ENCODE results near the gene CEP170B.

CEP170B gene

GRCh38 chr14:104927901-104928300 lies 62.8 kb downstream of the CEP170B start:
- no peak for DNase-seq (ENCODE audit: low read depth, low spot score)
- no peak overlapping the region for H3K27ac ChIP-seq

GRCh38 chr14:104928391-104929133 lies 63.5 kb downstream of the CEP170B start:
- no peak for DNase-seq (ENCODE audit: low read depth, low spot score)
- H3K27ac ChIP-seq = no peak overlapping the region

- H3K27ac ChIP-seq = no peak overlapping the region
- no peak for DNase-seq (ENCODE audit: low read depth, low spot score)
These were observed 64.5 kb downstream of the CEP170B start for GRCh38 chr14:104929268-104930230.

GRCh38 chr14:104930526-104931303 lies 65.6 kb downstream of the CEP170B start:
- no peak for DNase-seq (ENCODE audit: low read depth, low spot score)

GRCh38 chr14:104931304-104931770 lies 66.3 kb downstream of the CEP170B start:
- H3K27ac ChIP-seq = no peak overlapping the region
- no peak for DNase-seq (ENCODE audit: low read depth, low spot score)

More at GRCh38 chr14:104930526-104931303, 65.6 kb downstream of the CEP170B start:
- no peak overlapping the region for H3K27ac ChIP-seq

GRCh38 chr14:104931771-104932675 lies 67.0 kb downstream of the CEP170B start:
- no peak for DNase-seq (ENCODE audit: low read depth, low spot score)
- H3K27ac ChIP-seq = no peak overlapping the region

- DNase-seq (ENCODE audit: low read depth, low spot score) = no peak
- no peak overlapping the region for H3K27ac ChIP-seq
These were observed 67.9 kb downstream of the CEP170B start for GRCh38 chr14:104932676-104933631.

GRCh38 chr14:104933746-104934733 lies 69.0 kb downstream of the CEP170B start:
- no peak for DNase-seq (ENCODE audit: low read depth, low spot score)
- no peak overlapping the region for H3K27ac ChIP-seq

- no peak overlapping the region for H3K27ac ChIP-seq
- DNase-seq (ENCODE audit: low read depth, low spot score) = no peak
These were observed 70.1 kb downstream of the CEP170B start for GRCh38 chr14:104935026-104935650.

GRCh38 chr14:104935955-104936354 lies 70.9 kb downstream of the CEP170B start:
- no peak for DNase-seq (ENCODE audit: low read depth, low spot score)
- H3K27ac ChIP-seq = peak overlapping the region; percentile 4

GRCh38 chr14:104936361-104937155 lies 71.5 kb downstream of the CEP170B start:
- peak overlapping the region; percentile 4 for H3K27ac ChIP-seq
- no peak for DNase-seq (ENCODE audit: low read depth, low spot score)

GRCh38 chr14:104937161-104937560 lies 72.1 kb downstream of the CEP170B start:
- no peak for DNase-seq (ENCODE audit: low read depth, low spot score)
- no peak overlapping the region for H3K27ac ChIP-seq

- DNase-seq (ENCODE audit: low read depth, low spot score) = no peak
These were observed 72.8 kb downstream of the CEP170B start for GRCh38 chr14:104937694-104938365.

GRCh38 chr14:104938436-104938835 lies 73.4 kb downstream of the CEP170B start:
- DNase-seq (ENCODE audit: low read depth, low spot score) = no peak
- H3K27ac ChIP-seq = no peak overlapping the region

More at GRCh38 chr14:104937694-104938365, 72.8 kb downstream of the CEP170B start:
- H3K27ac ChIP-seq = no peak overlapping the region

GRCh38 chr14:104938960-104939359 lies 73.9 kb downstream of the CEP170B start:
- no peak overlapping the region for H3K27ac ChIP-seq
- no peak for DNase-seq (ENCODE audit: low read depth, low spot score)

All from epithelial cell of prostate (primary cell).